Thymus (tissue), 11 donors: ENCODE measurements around the gene NPRL2. TPM values are rescaled to one million over a fixed set of nuclear protein-coding genes. Genes with fewer than 3 reads are reported as not detected.

Experiments used
- DNase-seq, 9 donors: peaks; one replicate each; pipeline ENCODE4 v3.0.0-alpha.2; 2013; ENCODE audit warnings: low spot score in 9 of 9, low read depth in 6 of 9, missing footprints in 1 of 9
- H3K27ac ChIP-seq, 2 donors: one replicate each; pipeline ENCODE4 v1.5.1; 2013; ENCODE audit warnings: control low read depth in 1 of 2, low read depth in 1 of 2, low read length in 1 of 2, mild to moderate bottlenecking in 1 of 2, moderate library complexity in 1 of 2
- H3K27me3 ChIP-seq, 2 donors: one replicate each; pipeline ENCODE4 v1.5.1; 2013; ENCODE audit warnings: low read length in 1 of 2; ENCODE audit not compliant: control insufficient read depth in 2 of 2, insufficient read depth in 1 of 2
- H3K36me3 ChIP-seq, 2 donors: one replicate each; pipeline ENCODE4 v1.5.1; 2013; ENCODE audit warnings: low read length in 1 of 2, mild to moderate bottlenecking in 1 of 2, moderate library complexity in 1 of 2; ENCODE audit not compliant: control insufficient read depth in 2 of 2, insufficient read depth in 2 of 2
- H3K4me1 ChIP-seq, 2 donors: one replicate each; pipeline ENCODE4 v1.5.1; 2013; ENCODE audit warnings: low read length in 2 of 2; ENCODE audit not compliant: control insufficient read depth in 2 of 2, insufficient read depth in 2 of 2
- H3K4me3 ChIP-seq, 2 donors: one replicate each; pipeline ENCODE4 v1.5.1; 2013; ENCODE audit warnings: low read length in 2 of 2, control low read depth in 1 of 2, mild to moderate bottlenecking in 1 of 2
- H3K9me3 ChIP-seq, 2 donors: one replicate each; pipeline ENCODE4 v1.5.1; 2013; ENCODE audit warnings: low read length in 1 of 2, mild to moderate bottlenecking in 1 of 2; ENCODE audit not compliant: control insufficient read depth in 2 of 2, insufficient read depth in 1 of 2
- WGBS: extraction: QIAGEN DNeasy Blood & Tissue Kit; methylation state at CpG from one replicate; pipeline ENCODE4 v1.1.7; 2013; 5-methylcytosine and 5-hydroxymethylcytosine counted together
- polyA plus RNA-seq: library from polyadenylated mRNA; stranded (reverse); fragments of 200-250 nt; gene quantifications from one replicate; pipeline ENCODE4 v1.2.3, GENCODE V29; 2013
- total RNA-seq: library from RNA; stranded (reverse); fragments of 120-200 nt; gene quantifications from one replicate; pipeline ENCODE4 v1.2.4, GENCODE V29; 2013
- donor health status: healthy.

The NPRL2 gene
- total and polyA plus RNA-seq, 2 donors: 24.5 to 30.9 TPM

GRCh38 chr3:50375258-50375931 is 24.8 kb upstream of the NPRL2 start:
- no peak for DNase-seq
- 89% methylated on average over 7 of the region's 7 CpGs for WGBS
- Histone ChIP-seq H3K27ac (no peak overlapping the region), H3K36me3 (no peaks in the 10 kb centered on the region), H3K4me3 (no peak overlapping the region), H3K9me3 (no peaks in the 10 kb centered on the region), H3K27me3 (peaks cover 0 to 4% of the 10 kb centered on the region in 2 donors), H3K4me1 (peaks cover 3 to 20% of the 10 kb centered on the region in 2 donors)

GRCh38 chr3:50374363-50375257 is 24.0 kb upstream of the NPRL2 start:
- 81% methylated on average over 22 of the region's 22 CpGs for WGBS
- H3K4me3 ChIP-seq: no peak overlapping the region
- no peak for DNase-seq
- peaks cover 3 to 20% of the 10 kb centered on the region in 2 donors for H3K4me1 ChIP-seq
- peaks cover 0 to 4% of the 10 kb centered on the region in 2 donors for H3K27me3 ChIP-seq
- H3K27ac ChIP-seq: no peak overlapping the region
- no peaks in the 10 kb centered on the region for H3K9me3 ChIP-seq
- H3K36me3 ChIP-seq: no peaks in the 10 kb centered on the region

GRCh38 chr3:50373146-50374051 is 22.8 kb upstream of the NPRL2 start:
- WGBS: 74% methylated on average over 12 of the region's 12 CpGs
- peaks cover 3 to 20% of the 10 kb centered on the region in 2 donors for H3K4me1 ChIP-seq
- H3K27me3 ChIP-seq: peaks cover 0 to 4% of the 10 kb centered on the region in 2 donors
- H3K9me3 ChIP-seq: no peaks in the 10 kb centered on the region
- DNase-seq: no peak
- no peak overlapping the region for H3K27ac ChIP-seq
- H3K4me3 ChIP-seq: no peak overlapping the region
- H3K36me3 ChIP-seq: no peaks in the 10 kb centered on the region

GRCh38 chr3:50372349-50372748 is 21.8 kb upstream of the NPRL2 start:
- peaks cover 0 to 4% of the 10 kb centered on the region in 2 donors for H3K27me3 ChIP-seq
- H3K27ac ChIP-seq: peak overlapping the region in 1 of 2 donors; percentile 55
- no peaks in the 10 kb centered on the region for H3K36me3 ChIP-seq
- peaks cover 3 to 20% of the 10 kb centered on the region in 2 donors for H3K4me1 ChIP-seq
- H3K4me3 ChIP-seq: no peak overlapping the region
- peak in 5 of 9 donors; percentile 17 to 69 (median 37) for DNase-seq
- H3K9me3 ChIP-seq: no peaks in the 10 kb centered on the region
- WGBS: 67% methylated on average over 8 of the region's 8 CpGs

- peaks cover 0 to 4% of the 10 kb centered on the region in 2 donors for H3K27me3 ChIP-seq
- H3K4me3 ChIP-seq: no peak overlapping the region
- no peak overlapping the region for H3K27ac ChIP-seq
- H3K4me1 ChIP-seq: peaks cover 3 to 21% of the 10 kb centered on the region in 2 donors
- H3K9me3 ChIP-seq: no peaks in the 10 kb centered on the region
- DNase-seq: no peak
- H3K36me3 ChIP-seq: no peaks in the 10 kb centered on the region
- WGBS: 96% methylated on average over 3 of the region's 3 CpGs
These were observed 20.6 kb upstream of the NPRL2 start for GRCh38 chr3:50371133-50371685.

- H3K27me3 ChIP-seq: peaks cover 0 to 4% of the 10 kb centered on the region in 2 donors
- peaks cover 7 to 26% of the 10 kb centered on the region in 2 donors for H3K4me1 ChIP-seq
- 85% methylated on average over 14 of the region's 14 CpGs for WGBS
- no peaks in the 10 kb centered on the region for H3K36me3 ChIP-seq
- no peak overlapping the region for H3K27ac ChIP-seq
- H3K9me3 ChIP-seq: no peaks in the 10 kb centered on the region
- H3K4me3 ChIP-seq: no peak overlapping the region
- DNase-seq: no peak
These were observed 20.0 kb upstream of the NPRL2 start for GRCh38 chr3:50370594-50370993.

- Histone ChIP-seq H3K4me1 (peaks cover 13 to 35% of the 10 kb centered on the region in 2 donors), H3K4me3 (no peak overlapping the region), H3K27ac (no peak overlapping the region), H3K9me3 (no peaks in the 10 kb centered on the region), H3K27me3 (peaks cover 0 to 4% of the 10 kb centered on the region in 2 donors), H3K36me3 (no peaks in the 10 kb centered on the region)
- WGBS: 93% methylated on average over 9 of the region's 9 CpGs
- no peak for DNase-seq
These were observed 18.6 kb upstream of the NPRL2 start for GRCh38 chr3:50369012-50369670.

GRCh38 chr3:50365842-50366220 is 15.3 kb upstream of the NPRL2 start:
- Histone ChIP-seq H3K27me3 (peaks cover 0 to 4% of the 10 kb centered on the region in 2 donors), H3K36me3 (no peaks in the 10 kb centered on the region), H3K27ac (peak overlapping the region in 1 of 2 donors; percentile 95), H3K4me1 (peaks cover 11 to 18% of the 10 kb centered on the region in 2 donors), H3K9me3 (no peaks in the 10 kb centered on the region), H3K4me3 (peak overlapping the region; percentile 51 to 62)
- DNase-seq: no peak
- WGBS: 78% methylated on average over 5 of the region's 5 CpGs
